Smooth muscle cell (in vitro differentiated cells): ENCODE results near the gene APLNR. TPM values are rescaled to one million over a fixed set of nuclear protein-coding genes. Genes with fewer than 3 reads are reported as not detected.

Experiments
- DNase-seq: peaks from one replicate; lab custom pipeline; 2025; ENCODE audit not compliant: unreplicated experiment; lab: John Stamatoyannopoulos, UW
- H2AFZ ChIP-seq: fragments of 200-600 bp; sonication (generic); 2 replicates; pipeline ENCODE4 v1.6.0; 2016; ENCODE audit warnings: antibody characterized with exemption, low read depth, mild to moderate bottlenecking
- H3F3A ChIP-seq: fragments of 200-600 bp; sonication (generic); 2 replicates; pipeline ENCODE4 v1.6.0; 2017; ENCODE audit warnings: antibody characterized with exemption, low read depth
- H3K27ac ChIP-seq: fragments of 200-600 bp; sonication (generic); 2 replicates; pipeline ENCODE4 v1.5.1; 2016; ENCODE audit warnings: low read depth, mild to moderate bottlenecking
- H3K27me3 ChIP-seq: fragments of 200-600 bp; sonication (generic); 2 replicates; pipeline ENCODE4 v1.6.1; 2016; ENCODE audit warnings: low read depth, mild to moderate bottlenecking
- H3K36me3 ChIP-seq: fragments of 200-600 bp; sonication (generic); 2 replicates; pipeline ENCODE4 v1.5.1; 2016; ENCODE audit warnings: low read depth
- H3K4me1 ChIP-seq: fragments of 200-600 bp; sonication (generic); 2 replicates; pipeline ENCODE4 v1.5.1; 2016; ENCODE audit warnings: low read depth
- H3K4me2 ChIP-seq: fragments of 200-600 bp; sonication (generic); 2 replicates; pipeline ENCODE4 v1.6.0; 2016; ENCODE audit warnings: mild to moderate bottlenecking
- H3K4me3 ChIP-seq: fragments of 200-600 bp; sonication (generic); 2 replicates; pipeline ENCODE4 v1.5.1; 2016; ENCODE audit warnings: mild to moderate bottlenecking
- H3K79me2 ChIP-seq: fragments of 200-600 bp; sonication (generic); 2 replicates; pipeline ENCODE4 v1.6.0; 2016; ENCODE audit warnings: low read depth, mild to moderate bottlenecking
- H3K9ac ChIP-seq: fragments of 200-600 bp; sonication (generic); 2 replicates; pipeline ENCODE4 v1.6.0; 2016; ENCODE audit warnings: low read depth
- H3K9me3 ChIP-seq: fragments of 200-600 bp; sonication (generic); replicated peaks from 2 replicates; pipeline ENCODE4 v1.5.1; 2016; ENCODE audit warnings: low read depth
- H4K20me1 ChIP-seq: fragments of 200-600 bp; sonication (generic); 2 replicates; pipeline ENCODE4 v1.6.0; 2016; ENCODE audit warnings: low read depth
- WGBS: methylation state at CpG from one replicate; pipeline ENCODE4 v1.1.7; 2016; ENCODE audit warnings: low lambda C conversion rate; 5-methylcytosine and 5-hydroxymethylcytosine counted together
- polyA plus RNA-seq: library from polyadenylated mRNA; unstranded; fragments of >200 nt; fragmentation: Nextera tagmentation; extraction: Ambion mirVana; gene quantifications from 2 replicates; pipeline ENCODE4 v1.2.1, GENCODE V29; 2016
- total RNA-seq: library from RNA; depleted of rRNA; stranded (reverse); fragments of >200 nt; gene quantifications from 2 replicates; pipeline ENCODE4 v1.2.3, GENCODE V29; 2014
- TF ChIP-seq, protein P1 (sequence below): fragments of 200-600 bp; sonication (generic); IDR thresholded peaks from 2 replicates; pipeline ENCODE4 v1.5.1; 2017; ENCODE audit warnings: borderline replicate concordance, mild to moderate bottlenecking, antibody characterized with exemption; ENCODE audit not compliant: insufficient read depth, poor library complexity, severe bottlenecking

Gene APLNR
- total and polyA plus RNA-seq, 2 experiments from 2014 or later: 103 to 214 TPM

DNA sequence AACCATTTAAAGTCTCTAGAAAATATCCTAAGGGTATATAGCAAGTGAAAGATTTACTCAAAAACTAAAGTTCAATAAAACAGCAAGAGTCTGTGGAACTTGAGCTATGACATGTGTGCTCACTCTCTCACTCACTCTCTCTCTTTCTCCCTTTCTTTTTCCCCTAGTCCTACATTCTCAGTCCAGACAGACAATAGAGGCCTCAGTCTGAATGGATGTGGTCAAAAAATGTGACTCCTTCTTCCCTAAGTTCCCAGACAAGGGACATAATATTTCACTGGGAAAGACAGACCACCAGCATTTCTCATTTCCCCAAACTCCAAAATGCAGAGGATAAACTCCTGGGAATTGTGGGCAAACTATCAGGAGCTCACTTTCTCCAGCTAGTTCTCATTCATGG is 17.6 kb upstream of the APLNR start:
- no peaks in the 10 kb centered on the region for H3K36me3 ChIP-seq
- H4K20me1 ChIP-seq: no peaks in the 10 kb centered on the region
- H2AFZ ChIP-seq: peak overlapping the region; percentile 41
- TF ChIP-seq, protein P1, sequence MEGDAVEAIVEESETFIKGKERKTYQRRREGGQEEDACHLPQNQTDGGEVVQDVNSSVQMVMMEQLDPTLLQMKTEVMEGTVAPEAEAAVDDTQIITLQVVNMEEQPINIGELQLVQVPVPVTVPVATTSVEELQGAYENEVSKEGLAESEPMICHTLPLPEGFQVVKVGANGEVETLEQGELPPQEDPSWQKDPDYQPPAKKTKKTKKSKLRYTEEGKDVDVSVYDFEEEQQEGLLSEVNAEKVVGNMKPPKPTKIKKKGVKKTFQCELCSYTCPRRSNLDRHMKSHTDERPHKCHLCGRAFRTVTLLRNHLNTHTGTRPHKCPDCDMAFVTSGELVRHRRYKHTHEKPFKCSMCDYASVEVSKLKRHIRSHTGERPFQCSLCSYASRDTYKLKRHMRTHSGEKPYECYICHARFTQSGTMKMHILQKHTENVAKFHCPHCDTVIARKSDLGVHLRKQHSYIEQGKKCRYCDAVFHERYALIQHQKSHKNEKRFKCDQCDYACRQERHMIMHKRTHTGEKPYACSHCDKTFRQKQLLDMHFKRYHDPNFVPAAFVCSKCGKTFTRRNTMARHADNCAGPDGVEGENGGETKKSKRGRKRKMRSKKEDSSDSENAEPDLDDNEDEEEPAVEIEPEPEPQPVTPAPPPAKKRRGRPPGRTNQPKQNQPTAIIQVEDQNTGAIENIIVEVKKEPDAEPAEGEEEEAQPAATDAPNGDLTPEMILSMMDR: no peak
- no peaks in the 10 kb centered on the region for H3K79me2 ChIP-seq
- H3K9me3 ChIP-seq: no peaks in the 10 kb centered on the region
- no peaks in the 10 kb centered on the region for H3K27me3 ChIP-seq
- no peak overlapping the region for H3K4me3 ChIP-seq
- no peak overlapping the region for H3K9ac ChIP-seq
- peaks cover 17% of the 10 kb centered on the region for H3K4me1 ChIP-seq
- H3K4me2 ChIP-seq: peak overlapping the region; percentile 62
- H3K27ac ChIP-seq: peak overlapping the region; percentile 89
- no peak for DNase-seq
- peaks cover 4% of the 10 kb centered on the region for H3F3A ChIP-seq

DNA sequence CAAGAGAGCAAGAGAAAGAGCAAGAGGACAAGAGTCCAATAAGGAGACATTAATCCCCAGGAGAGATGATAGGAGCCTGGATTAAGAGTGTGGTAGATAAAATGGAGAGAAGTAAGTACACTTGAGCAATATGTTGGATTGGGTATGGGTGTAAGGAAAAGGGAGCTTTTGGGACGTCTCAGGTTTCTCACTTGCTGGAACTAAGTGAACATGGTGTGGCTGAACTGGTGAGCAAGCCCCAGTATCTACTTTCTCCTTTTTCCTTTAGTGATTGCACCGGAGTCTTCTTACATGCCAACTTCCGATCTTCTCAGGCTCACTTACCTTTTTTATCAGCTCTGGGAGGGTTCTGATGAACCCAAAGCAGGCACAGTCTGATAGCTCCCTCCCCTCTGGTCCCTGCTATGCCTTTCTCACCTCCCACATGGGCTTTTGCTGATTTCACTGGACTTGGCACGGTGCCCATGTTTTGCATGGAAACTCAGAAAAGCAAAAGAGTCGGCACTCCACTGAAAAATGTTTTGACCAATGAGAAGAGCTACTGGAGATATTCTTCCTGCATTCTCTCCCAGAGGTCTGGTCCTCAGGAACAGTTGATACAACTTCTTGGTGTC is 14.5 kb upstream of the APLNR start:
- DNase-seq: no peak
- Histone ChIP-seq H3K4me1 (peaks cover 17% of the 10 kb centered on the region), H2AFZ (no peak overlapping the region), H4K20me1 (no peaks in the 10 kb centered on the region), H3K9me3 (no peaks in the 10 kb centered on the region), H3F3A (peaks cover 7% of the 10 kb centered on the region), H3K36me3 (no peaks in the 10 kb centered on the region), H3K4me2 (peak overlapping the region; percentile 64), H3K79me2 (no peaks in the 10 kb centered on the region), H3K4me3 (no peak overlapping the region), H3K27me3 (no peaks in the 10 kb centered on the region), H3K27ac (peak overlapping the region; percentile 32), H3K9ac (no peak overlapping the region)
- TF ChIP-seq, protein P1: no peak
- WGBS: 66% methylated on average over 5 of the region's 5 CpGs

DNA sequence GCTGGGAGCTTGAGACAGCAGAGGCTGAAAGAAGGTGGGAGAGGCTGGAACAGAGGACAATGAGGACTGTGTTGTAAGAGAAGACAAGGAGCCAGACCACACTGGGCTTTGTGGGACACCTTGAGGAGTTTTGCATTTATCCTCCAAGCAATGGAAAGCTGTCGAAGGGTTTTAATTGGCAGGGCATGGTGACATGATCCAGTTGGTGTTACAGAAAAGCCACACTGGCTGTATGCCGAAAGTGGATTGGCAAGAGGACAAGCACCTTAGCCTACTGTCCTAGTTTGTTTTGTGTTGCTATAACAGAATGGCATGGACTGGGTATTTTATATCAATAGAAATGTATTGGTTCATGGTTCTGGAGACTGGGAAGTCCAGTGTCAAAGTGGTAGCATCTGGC is 14.0 kb upstream of the APLNR start:
- H3K27me3 ChIP-seq: no peaks in the 10 kb centered on the region
- WGBS: 90% methylated on average over 2 of the region's 2 CpGs
- TF ChIP-seq, protein P1: no peak
- no peak overlapping the region for H3K4me3 ChIP-seq
- H3K36me3 ChIP-seq: no peaks in the 10 kb centered on the region
- H3K27ac ChIP-seq: peak overlapping the region; percentile 32
- peak overlapping the region; percentile 3 for H2AFZ ChIP-seq
- H3K4me1 ChIP-seq: peaks cover 17% of the 10 kb centered on the region
- no peaks in the 10 kb centered on the region for H3K9me3 ChIP-seq
- peak overlapping the region; percentile 64 for H3K4me2 ChIP-seq
- no peak for DNase-seq
- H4K20me1 ChIP-seq: no peaks in the 10 kb centered on the region
- peaks cover 7% of the 10 kb centered on the region for H3F3A ChIP-seq
- no peak overlapping the region for H3K9ac ChIP-seq
- no peaks in the 10 kb centered on the region for H3K79me2 ChIP-seq
